Progenitor cell of endocrine pancreas (in vitro differentiated cells): Measurements from ENCODE around the gene CATSPER1. TPM values are rescaled to one million over a fixed set of nuclear protein-coding genes. Genes with fewer than 3 reads are reported as not detected.

Source experiments
- DNase-seq: peaks from one replicate; pipeline ENCODE4 v3.0.0; 2021; ENCODE audit warnings: low spot score; ENCODE audit not compliant: unreplicated experiment
- H3K27ac Mint-ChIP-seq: 2 replicates; pipeline ENCODE4 v1.8.0; 2021; ENCODE audit warnings: mild to moderate bottlenecking, moderate library complexity, mixed read lengths
- H3K27me3 Mint-ChIP-seq: 2 replicates; pipeline ENCODE4 v1.8.0; 2021; ENCODE audit warnings: mixed read lengths
- H3K36me3 Mint-ChIP-seq: 2 replicates; pipeline ENCODE4 v1.8.0; 2022; ENCODE audit warnings: mixed read lengths; ENCODE audit not compliant: insufficient read depth
- H3K4me1 Mint-ChIP-seq: 2 replicates; pipeline ENCODE4 v1.8.0; 2021; ENCODE audit warnings: low read depth, mixed read lengths
- H3K4me3 Mint-ChIP-seq: 2 replicates; pipeline ENCODE4 v1.8.0; 2021; ENCODE audit warnings: low read depth, mild to moderate bottlenecking, moderate library complexity, mixed read lengths
- H3K9me3 Mint-ChIP-seq: 2 replicates; pipeline ENCODE4 v1.8.0; 2021; ENCODE audit warnings: low read depth, mixed read lengths
- CTCF ChIP-seq: fragments of 200-600 bp; sonication (generic); IDR thresholded peaks from one replicate; pipeline ENCODE4 v1.5.0; 2021; ENCODE audit warnings: antibody characterized with exemption, mild to moderate bottlenecking; ENCODE audit not compliant: unreplicated experiment
- total RNA-seq: library from RNA; stranded (reverse); gene quantifications from 2 replicates; pipeline ENCODE4 v1.2.1, GENCODE V29; 2021

CATSPER1 gene
- total RNA-seq, 1 donor from 2014 or later: not detected

GRCh38 chr11:66008468-66009101, 17.7 kb downstream of the CATSPER1 start:
- TF ChIP-seq CTCF: no peak
- no peak for DNase-seq
- H3K4me3 Mint-ChIP-seq: no peak overlapping the region

GRCh38 chr11:66008095-66008467, 18.2 kb downstream of the CATSPER1 start:
- TF ChIP-seq CTCF: no peak
- DNase-seq: no peak
- H3K27ac Mint-ChIP-seq: no peak overlapping the region
- no peak overlapping the region for H3K4me3 Mint-ChIP-seq
- peaks cover 6% of the 10 kb centered on the region for H3K4me1 Mint-ChIP-seq
- peaks cover 1% of the 10 kb centered on the region for H3K36me3 Mint-ChIP-seq
- no peaks in the 10 kb centered on the region for H3K9me3 Mint-ChIP-seq
- H3K27me3 Mint-ChIP-seq: peaks cover 18% of the 10 kb centered on the region

More at GRCh38 chr11:66008468-66009101, 17.7 kb downstream of the CATSPER1 start:
- Mint-ChIP-seq H3K36me3 (peaks cover 1% of the 10 kb centered on the region), H3K4me1 (peaks cover under 1% of the 10 kb centered on the region), H3K27ac (no peak overlapping the region), H3K9me3 (no peaks in the 10 kb centered on the region), H3K27me3 (peaks cover 21% of the 10 kb centered on the region)

- H3K4me3 Mint-ChIP-seq: no peak overlapping the region
- no peak overlapping the region for H3K27ac Mint-ChIP-seq
- TF ChIP-seq CTCF: no peak
- DNase-seq: no peak
- peaks cover 1% of the 10 kb centered on the region for H3K36me3 Mint-ChIP-seq
- peaks cover 18% of the 10 kb centered on the region for H3K27me3 Mint-ChIP-seq
- no peaks in the 10 kb centered on the region for H3K9me3 Mint-ChIP-seq
- peaks cover 10% of the 10 kb centered on the region for H3K4me1 Mint-ChIP-seq
Measured at GRCh38 chr11:66007201-66007634, 19.1 kb downstream of the CATSPER1 start.

- H3K4me1 Mint-ChIP-seq: peaks cover 12% of the 10 kb centered on the region
- TF ChIP-seq CTCF: no peak
- H3K27me3 Mint-ChIP-seq: peaks cover 18% of the 10 kb centered on the region
- H3K36me3 Mint-ChIP-seq: peaks cover 1% of the 10 kb centered on the region
- DNase-seq: no peak
- H3K4me3 Mint-ChIP-seq: no peak overlapping the region
- H3K9me3 Mint-ChIP-seq: no peaks in the 10 kb centered on the region
- no peak overlapping the region for H3K27ac Mint-ChIP-seq
Measured at GRCh38 chr11:66006891-66007176, 19.4 kb downstream of the CATSPER1 start.

GRCh38 chr11:66006134-66006890, 20.0 kb downstream of the CATSPER1 start:
- peaks cover 1% of the 10 kb centered on the region for H3K36me3 Mint-ChIP-seq
- DNase-seq: no peak
- H3K27me3 Mint-ChIP-seq: peaks cover 15% of the 10 kb centered on the region
- H3K9me3 Mint-ChIP-seq: no peaks in the 10 kb centered on the region
- H3K27ac Mint-ChIP-seq: no peak overlapping the region
- peaks cover 13% of the 10 kb centered on the region for H3K4me1 Mint-ChIP-seq
- no peak for TF ChIP-seq CTCF
- peak overlapping the region; percentile 22 for H3K4me3 Mint-ChIP-seq
